Neural progenitor cell (in vitro differentiated cells): ENCODE results near the gene RGS3.

Source experiments
- EZH2 ChIP-seq: fragments of 200-600 bp; sonication (generic); IDR thresholded peaks from 2 replicates; pipeline ENCODE4 v1.6.1; 2017; ENCODE audit warnings: antibody characterized with exemption, mild to moderate bottlenecking, moderate library complexity
- TF ChIP-seq, protein P1 (sequence below): fragments of 200-600 bp; sonication (generic); IDR thresholded peaks from 2 replicates; pipeline ENCODE4 v1.5.1; 2017; ENCODE audit warnings: antibody characterized with exemption, mild to moderate bottlenecking

DNA sequence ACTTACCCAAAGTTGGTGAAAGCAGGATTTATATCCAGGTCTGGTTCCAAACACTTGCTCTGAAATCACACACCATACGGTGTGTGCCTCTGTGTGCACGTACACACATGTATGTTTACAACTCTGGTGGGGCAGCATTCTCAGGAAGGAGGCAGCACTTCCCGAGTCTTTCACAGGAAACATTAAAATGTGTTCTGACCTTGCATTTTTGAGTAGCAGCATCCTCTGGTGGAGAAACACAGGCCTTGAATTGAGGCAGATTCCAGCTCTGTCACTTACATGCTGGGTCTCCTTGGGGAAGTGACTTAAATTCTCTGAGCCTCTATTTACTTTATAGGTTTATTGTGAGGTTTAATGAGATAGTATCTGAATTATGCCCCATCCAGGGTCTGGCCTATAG, 126.4 kb downstream of the RGS3 start:
- TF ChIP-seq, protein P1, sequence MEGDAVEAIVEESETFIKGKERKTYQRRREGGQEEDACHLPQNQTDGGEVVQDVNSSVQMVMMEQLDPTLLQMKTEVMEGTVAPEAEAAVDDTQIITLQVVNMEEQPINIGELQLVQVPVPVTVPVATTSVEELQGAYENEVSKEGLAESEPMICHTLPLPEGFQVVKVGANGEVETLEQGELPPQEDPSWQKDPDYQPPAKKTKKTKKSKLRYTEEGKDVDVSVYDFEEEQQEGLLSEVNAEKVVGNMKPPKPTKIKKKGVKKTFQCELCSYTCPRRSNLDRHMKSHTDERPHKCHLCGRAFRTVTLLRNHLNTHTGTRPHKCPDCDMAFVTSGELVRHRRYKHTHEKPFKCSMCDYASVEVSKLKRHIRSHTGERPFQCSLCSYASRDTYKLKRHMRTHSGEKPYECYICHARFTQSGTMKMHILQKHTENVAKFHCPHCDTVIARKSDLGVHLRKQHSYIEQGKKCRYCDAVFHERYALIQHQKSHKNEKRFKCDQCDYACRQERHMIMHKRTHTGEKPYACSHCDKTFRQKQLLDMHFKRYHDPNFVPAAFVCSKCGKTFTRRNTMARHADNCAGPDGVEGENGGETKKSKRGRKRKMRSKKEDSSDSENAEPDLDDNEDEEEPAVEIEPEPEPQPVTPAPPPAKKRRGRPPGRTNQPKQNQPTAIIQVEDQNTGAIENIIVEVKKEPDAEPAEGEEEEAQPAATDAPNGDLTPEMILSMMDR = peak; percentile 24
- TF ChIP-seq EZH2 = no peak
